ENCODE results near the gene PIK3IP1. TPM values are rescaled to one million over a fixed set of nuclear protein-coding genes. Genes with fewer than 3 reads are reported as not detected.

The PIK3IP1 gene
- total RNA-seq, 1 donor from 2014 or later = 13.4 TPM

DNA sequence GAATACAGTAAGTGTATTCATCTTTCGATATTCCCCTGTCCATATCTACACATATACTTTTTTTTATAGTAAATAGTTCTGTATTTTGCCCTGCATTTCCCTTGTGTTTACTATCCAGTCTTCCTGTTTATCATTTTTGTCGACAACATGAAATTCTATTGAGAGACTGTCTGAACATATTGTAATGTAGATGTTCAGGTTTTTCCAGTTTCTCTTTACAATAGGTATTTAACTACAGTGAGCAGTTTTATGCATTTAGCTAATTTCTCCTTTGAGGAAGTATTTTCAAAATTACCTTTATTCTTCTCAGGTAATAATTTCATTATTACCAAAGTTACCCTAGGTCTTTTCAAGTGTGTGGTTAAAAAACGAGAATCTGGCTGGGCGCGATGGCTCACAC lies 16.7 kb downstream of the PIK3IP1 start:
- peaks cover 15% of the 10 kb centered on the region for H3K27me3 Mint-ChIP-seq (ENCODE audit: unreplicated experiment)
- TF ChIP-seq, protein P1, sequence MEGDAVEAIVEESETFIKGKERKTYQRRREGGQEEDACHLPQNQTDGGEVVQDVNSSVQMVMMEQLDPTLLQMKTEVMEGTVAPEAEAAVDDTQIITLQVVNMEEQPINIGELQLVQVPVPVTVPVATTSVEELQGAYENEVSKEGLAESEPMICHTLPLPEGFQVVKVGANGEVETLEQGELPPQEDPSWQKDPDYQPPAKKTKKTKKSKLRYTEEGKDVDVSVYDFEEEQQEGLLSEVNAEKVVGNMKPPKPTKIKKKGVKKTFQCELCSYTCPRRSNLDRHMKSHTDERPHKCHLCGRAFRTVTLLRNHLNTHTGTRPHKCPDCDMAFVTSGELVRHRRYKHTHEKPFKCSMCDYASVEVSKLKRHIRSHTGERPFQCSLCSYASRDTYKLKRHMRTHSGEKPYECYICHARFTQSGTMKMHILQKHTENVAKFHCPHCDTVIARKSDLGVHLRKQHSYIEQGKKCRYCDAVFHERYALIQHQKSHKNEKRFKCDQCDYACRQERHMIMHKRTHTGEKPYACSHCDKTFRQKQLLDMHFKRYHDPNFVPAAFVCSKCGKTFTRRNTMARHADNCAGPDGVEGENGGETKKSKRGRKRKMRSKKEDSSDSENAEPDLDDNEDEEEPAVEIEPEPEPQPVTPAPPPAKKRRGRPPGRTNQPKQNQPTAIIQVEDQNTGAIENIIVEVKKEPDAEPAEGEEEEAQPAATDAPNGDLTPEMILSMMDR (IDR thresholded peaks at IDR 0.05; ENCODE audit: unreplicated experiment) = no peak
- no peak overlapping the region for H3K27ac Mint-ChIP-seq (ENCODE audit: unreplicated experiment)
- peak overlapping the region; percentile 31 for H3K4me3 Mint-ChIP-seq (ENCODE audit: unreplicated experiment)
- no peaks in the 10 kb centered on the region for H3K9me3 Mint-ChIP-seq (ENCODE audit: unreplicated experiment)
- peaks cover 65% of the 10 kb centered on the region for H3K36me3 Mint-ChIP-seq (ENCODE audit: low read depth, unreplicated experiment)
- no peak for DNase-seq (ENCODE audit: low spot score)
- peaks cover 21% of the 10 kb centered on the region for H3K4me1 Mint-ChIP-seq (ENCODE audit: unreplicated experiment)

DNA sequence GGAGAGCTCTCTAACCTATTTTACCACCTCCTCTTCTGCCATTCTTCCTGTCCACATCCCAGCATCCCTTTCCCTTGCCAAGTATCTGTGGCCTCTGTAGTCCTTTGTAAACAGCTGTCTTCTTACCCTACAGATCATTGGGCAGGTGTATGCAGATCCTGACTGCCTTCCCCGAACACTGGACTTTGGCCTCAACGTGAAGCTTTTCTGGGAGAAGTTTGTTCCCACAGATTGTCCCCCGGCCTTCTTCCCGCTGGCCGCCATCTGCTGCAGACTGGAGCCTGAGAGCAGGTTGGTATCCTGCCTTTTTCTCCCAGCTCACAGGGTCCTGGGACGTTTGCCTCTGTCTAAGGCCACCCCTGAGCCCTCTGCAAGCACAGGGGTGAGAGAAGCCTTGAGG lies 17.3 kb downstream of the PIK3IP1 start:
- H3K9me3 Mint-ChIP-seq (ENCODE audit: unreplicated experiment) = no peaks in the 10 kb centered on the region

DNA sequence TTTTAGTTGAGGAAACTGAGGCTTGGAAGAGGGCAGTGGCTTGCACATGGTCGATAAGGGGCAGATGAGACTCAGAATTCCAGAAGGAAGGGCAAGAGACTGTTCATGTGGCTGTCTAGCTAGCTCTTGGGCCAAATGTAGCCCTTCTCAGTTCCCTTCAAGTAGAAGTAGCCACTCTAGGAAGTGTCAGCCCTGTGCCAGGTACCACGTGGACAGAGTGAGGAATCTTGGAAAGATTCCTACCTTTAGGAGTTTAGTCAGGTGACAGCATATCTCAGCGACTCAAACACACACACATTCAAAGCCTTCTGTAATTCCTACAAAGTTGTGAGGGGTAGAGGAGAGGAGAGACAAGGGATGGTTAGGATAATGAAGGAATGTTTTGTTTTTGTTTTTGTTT lies 18.3 kb downstream of the PIK3IP1 start:
- H3K4me3 Mint-ChIP-seq (ENCODE audit: unreplicated experiment) = peak overlapping the region; percentile 78
- TF ChIP-seq, protein P1 (IDR thresholded peaks at IDR 0.05; ENCODE audit: unreplicated experiment) = no peak
- H3K27me3 Mint-ChIP-seq (ENCODE audit: unreplicated experiment) = peaks cover 13% of the 10 kb centered on the region
- no peaks in the 10 kb centered on the region for H3K9me3 Mint-ChIP-seq (ENCODE audit: unreplicated experiment)
- H3K4me1 Mint-ChIP-seq (ENCODE audit: unreplicated experiment) = peaks cover 30% of the 10 kb centered on the region
- H3K36me3 Mint-ChIP-seq (ENCODE audit: low read depth, unreplicated experiment) = peaks cover 63% of the 10 kb centered on the region
- no peak overlapping the region for H3K27ac Mint-ChIP-seq (ENCODE audit: unreplicated experiment)
- DNase-seq (ENCODE audit: low spot score) = no peak

More for the DNA sequence above, 17.3 kb downstream of the PIK3IP1 start:
- Mint-ChIP-seq H3K36me3 (ENCODE audit: low read depth, unreplicated experiment) (peaks cover 66% of the 10 kb centered on the region), H3K27ac (ENCODE audit: unreplicated experiment) (no peak overlapping the region), H3K27me3 (ENCODE audit: unreplicated experiment) (peaks cover 14% of the 10 kb centered on the region), H3K4me1 (ENCODE audit: unreplicated experiment) (peaks cover 26% of the 10 kb centered on the region), H3K4me3 (ENCODE audit: unreplicated experiment) (peak overlapping the region; percentile 51)
- no peak for DNase-seq (ENCODE audit: low spot score)
- TF ChIP-seq, protein P1 (IDR thresholded peaks at IDR 0.05; ENCODE audit: unreplicated experiment) = no peak

DNA sequence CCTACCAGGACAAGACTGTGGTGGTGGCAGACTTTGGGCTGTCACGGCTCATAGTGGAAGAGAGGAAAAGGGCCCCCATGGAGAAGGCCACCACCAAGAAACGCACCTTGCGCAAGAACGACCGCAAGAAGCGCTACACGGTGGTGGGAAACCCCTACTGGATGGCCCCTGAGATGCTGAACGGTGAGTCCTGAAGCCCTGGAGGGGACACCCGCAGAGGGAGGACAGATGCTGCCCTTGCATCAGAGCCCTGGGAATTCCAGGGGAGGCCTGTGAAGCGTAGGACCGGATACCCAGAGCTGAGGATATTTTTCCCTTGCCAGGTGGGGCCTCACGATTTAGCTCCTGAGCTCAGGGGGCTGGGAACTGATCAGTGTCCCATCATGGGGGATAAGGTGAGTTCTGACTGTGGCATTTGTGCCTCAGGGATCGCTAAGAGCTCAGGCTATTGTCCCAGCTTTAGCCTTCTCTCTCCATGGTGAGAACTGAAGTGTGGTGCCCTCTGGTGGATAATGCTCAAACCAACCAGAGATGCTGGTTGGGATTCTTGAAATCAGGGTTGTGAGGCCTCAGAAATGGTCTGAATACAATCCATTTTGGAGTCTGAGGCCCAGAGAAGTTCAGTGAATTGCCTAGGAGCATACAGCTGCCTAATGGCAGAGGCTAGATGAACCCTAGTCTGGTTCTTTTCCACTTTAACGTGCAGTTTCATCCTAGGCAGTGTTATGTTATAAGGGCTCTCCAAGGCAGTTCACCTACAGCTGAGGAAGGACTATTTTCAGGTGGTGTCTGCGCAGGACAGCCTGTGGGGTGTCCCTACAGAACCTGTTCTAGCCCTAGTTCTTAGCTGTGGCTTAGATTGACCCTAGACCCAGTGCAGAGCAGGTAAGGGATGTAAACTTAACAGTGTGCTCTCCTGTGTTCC lies 19.5 kb downstream of the PIK3IP1 start:
- peak overlapping the region; percentile 72 for H3K27ac Mint-ChIP-seq (ENCODE audit: unreplicated experiment)
- TF ChIP-seq, protein P1 (IDR thresholded peaks at IDR 0.05; ENCODE audit: unreplicated experiment) = peak; percentile 66
- H3K9me3 Mint-ChIP-seq (ENCODE audit: unreplicated experiment) = no peaks in the 10 kb centered on the region
- peak; percentile 50 for DNase-seq (ENCODE audit: low spot score)
- H3K36me3 Mint-ChIP-seq (ENCODE audit: low read depth, unreplicated experiment) = peaks cover 65% of the 10 kb centered on the region
- peaks cover 12% of the 10 kb centered on the region for H3K27me3 Mint-ChIP-seq (ENCODE audit: unreplicated experiment)
- H3K4me1 Mint-ChIP-seq (ENCODE audit: unreplicated experiment) = peaks cover 31% of the 10 kb centered on the region
- peak overlapping the region; percentile 53 for H3K4me3 Mint-ChIP-seq (ENCODE audit: unreplicated experiment)

DNA sequence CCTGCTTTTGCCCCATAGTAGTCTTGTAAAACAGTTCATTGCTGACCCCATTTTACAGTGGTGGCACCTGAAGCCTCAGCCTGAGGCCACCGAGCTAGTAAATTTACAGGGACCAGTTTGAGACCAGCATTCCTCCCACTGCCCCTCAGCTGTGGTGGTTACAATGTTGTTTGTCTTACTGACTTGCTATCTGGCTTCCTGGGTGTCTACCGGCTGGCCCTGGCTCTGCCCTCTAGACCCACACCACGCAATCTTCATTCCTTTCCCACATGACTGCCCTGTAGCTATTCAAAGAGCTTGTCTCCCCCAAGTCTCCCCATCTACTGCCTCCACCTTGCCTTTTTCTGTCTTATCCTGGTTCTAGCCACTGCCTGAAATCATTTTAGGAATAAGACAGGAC lies 20.8 kb downstream of the PIK3IP1 start:
- Mint-ChIP-seq H3K36me3 (ENCODE audit: low read depth, unreplicated experiment) (peaks cover 76% of the 10 kb centered on the region), H3K27me3 (ENCODE audit: unreplicated experiment) (peaks cover 14% of the 10 kb centered on the region), H3K27ac (ENCODE audit: unreplicated experiment) (peak overlapping the region; percentile 15), H3K4me1 (ENCODE audit: unreplicated experiment) (peaks cover 36% of the 10 kb centered on the region), H3K4me3 (ENCODE audit: unreplicated experiment) (no peak overlapping the region), H3K9me3 (ENCODE audit: unreplicated experiment) (no peaks in the 10 kb centered on the region)
- DNase-seq (ENCODE audit: low spot score) = no peak
- TF ChIP-seq, protein P1 (IDR thresholded peaks at IDR 0.05; ENCODE audit: unreplicated experiment) = no peak

Data from endothelial cell (in vitro differentiated cells).